Ishikawa (cell line): ENCODE data around the gene GSTA1.

Experiments
- CEBPB ChIP-seq: IDR thresholded peaks from 2 replicates; pipeline ENCODE4 v1.6.1; 2012
- CREB1 ChIP-seq: IDR thresholded peaks from 2 replicates; pipeline ENCODE4 v1.6.1; 2012; ENCODE audit warnings: low read depth
- EGR1 ChIP-seq: IDR thresholded peaks from 2 replicates; pipeline ENCODE4 v1.6.1; 2012
- EP300 ChIP-seq: IDR thresholded peaks from 2 replicates; pipeline ENCODE4 v1.6.1; 2012; ENCODE audit warnings: borderline replicate concordance
- FOXM1 ChIP-seq: IDR thresholded peaks from 2 replicates; pipeline ENCODE4 v1.6.1; 2012; ENCODE audit warnings: low read depth, borderline replicate concordance
- NFIC ChIP-seq: IDR thresholded peaks from 2 replicates; pipeline ENCODE4 v1.6.1; 2012
- RAD21 ChIP-seq: IDR thresholded peaks from 2 replicates; pipeline ENCODE4 v1.6.1; 2012; ENCODE audit warnings: low read depth
- TAF1 ChIP-seq: IDR thresholded peaks from 2 replicates; pipeline ENCODE4 v1.6.1; 2012; ENCODE audit warnings: low read depth, mild to moderate bottlenecking
- TCF12 ChIP-seq: IDR thresholded peaks from 2 replicates; pipeline ENCODE4 v1.6.1; 2012; ENCODE audit warnings: low read depth
- TEAD4 ChIP-seq: IDR thresholded peaks from 2 replicates; pipeline ENCODE4 v1.6.1; 2012
- YY1 ChIP-seq: IDR thresholded peaks from 2 replicates; pipeline ENCODE4 v1.6.1; 2012; ENCODE audit warnings: low read depth
- ZBTB7A ChIP-seq: IDR thresholded peaks from 2 replicates; pipeline ENCODE4 v1.6.1; 2012; ENCODE audit warnings: low read depth
- TF ChIP-seq, protein P1 (sequence below): IDR thresholded peaks from 2 replicates; pipeline ENCODE4 v1.6.1; 2012; ENCODE audit warnings: low read depth, mild to moderate bottlenecking
- TF ChIP-seq, protein P2 (sequence below): IDR thresholded peaks from 2 replicates; pipeline ENCODE4 v1.6.1; 2012
- TF ChIP-seq, protein P3 (sequence below): IDR thresholded peaks from 2 replicates; pipeline ENCODE4 v1.6.1; 2012

Gene GSTA1

DNA sequence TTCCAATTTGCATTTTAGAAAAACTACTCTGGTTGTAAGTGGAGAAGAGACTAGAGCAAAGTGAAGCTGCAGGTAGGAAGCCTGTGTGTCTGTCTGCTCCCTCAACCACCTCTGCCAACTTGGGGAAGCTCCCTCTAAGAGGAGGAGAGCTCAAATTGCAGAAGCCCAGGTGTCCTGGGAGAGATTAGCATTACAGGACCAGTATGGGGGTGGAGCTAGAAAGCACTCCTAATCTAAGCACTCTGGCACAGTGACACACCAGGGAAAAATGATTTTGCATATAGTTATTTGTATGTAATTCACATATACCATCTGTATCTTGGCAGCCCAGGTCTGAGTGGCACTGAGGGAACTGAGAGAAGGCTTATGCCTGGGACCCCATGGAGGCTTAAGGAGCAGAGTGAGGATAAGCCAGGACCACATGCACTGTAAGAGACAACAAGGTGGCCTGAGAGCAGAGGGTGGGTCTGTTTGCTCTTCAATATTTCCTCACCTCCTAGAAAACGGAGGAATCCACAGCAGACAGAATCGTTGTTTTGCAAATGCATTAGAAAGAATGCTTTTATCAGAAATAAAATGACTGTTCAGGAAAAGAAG lies 54.0 kb downstream of the GSTA1 start:
- TF ChIP-seq NFIC (no peak), CEBPB (no peak), EP300 (no peak), TEAD4 (no peak), TAF1 (no peak), YY1 (no peak), FOXM1 (no peak), TCF12 (no peak), ZBTB7A (no peak), CREB1 (no peak), RAD21 (no peak), EGR1 (no peak)
- TF ChIP-seq, protein P1, sequence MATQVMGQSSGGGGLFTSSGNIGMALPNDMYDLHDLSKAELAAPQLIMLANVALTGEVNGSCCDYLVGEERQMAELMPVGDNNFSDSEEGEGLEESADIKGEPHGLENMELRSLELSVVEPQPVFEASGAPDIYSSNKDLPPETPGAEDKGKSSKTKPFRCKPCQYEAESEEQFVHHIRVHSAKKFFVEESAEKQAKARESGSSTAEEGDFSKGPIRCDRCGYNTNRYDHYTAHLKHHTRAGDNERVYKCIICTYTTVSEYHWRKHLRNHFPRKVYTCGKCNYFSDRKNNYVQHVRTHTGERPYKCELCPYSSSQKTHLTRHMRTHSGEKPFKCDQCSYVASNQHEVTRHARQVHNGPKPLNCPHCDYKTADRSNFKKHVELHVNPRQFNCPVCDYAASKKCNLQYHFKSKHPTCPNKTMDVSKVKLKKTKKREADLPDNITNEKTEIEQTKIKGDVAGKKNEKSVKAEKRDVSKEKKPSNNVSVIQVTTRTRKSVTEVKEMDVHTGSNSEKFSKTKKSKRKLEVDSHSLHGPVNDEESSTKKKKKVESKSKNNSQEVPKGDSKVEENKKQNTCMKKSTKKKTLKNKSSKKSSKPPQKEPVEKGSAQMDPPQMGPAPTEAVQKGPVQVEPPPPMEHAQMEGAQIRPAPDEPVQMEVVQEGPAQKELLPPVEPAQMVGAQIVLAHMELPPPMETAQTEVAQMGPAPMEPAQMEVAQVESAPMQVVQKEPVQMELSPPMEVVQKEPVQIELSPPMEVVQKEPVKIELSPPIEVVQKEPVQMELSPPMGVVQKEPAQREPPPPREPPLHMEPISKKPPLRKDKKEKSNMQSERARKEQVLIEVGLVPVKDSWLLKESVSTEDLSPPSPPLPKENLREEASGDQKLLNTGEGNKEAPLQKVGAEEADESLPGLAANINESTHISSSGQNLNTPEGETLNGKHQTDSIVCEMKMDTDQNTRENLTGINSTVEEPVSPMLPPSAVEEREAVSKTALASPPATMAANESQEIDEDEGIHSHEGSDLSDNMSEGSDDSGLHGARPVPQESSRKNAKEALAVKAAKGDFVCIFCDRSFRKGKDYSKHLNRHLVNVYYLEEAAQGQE = no peak
- TF ChIP-seq, protein P2, sequence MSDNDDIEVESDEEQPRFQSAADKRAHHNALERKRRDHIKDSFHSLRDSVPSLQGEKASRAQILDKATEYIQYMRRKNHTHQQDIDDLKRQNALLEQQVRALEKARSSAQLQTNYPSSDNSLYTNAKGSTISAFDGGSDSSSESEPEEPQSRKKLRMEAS = no peak
- TF ChIP-seq, protein P3, sequence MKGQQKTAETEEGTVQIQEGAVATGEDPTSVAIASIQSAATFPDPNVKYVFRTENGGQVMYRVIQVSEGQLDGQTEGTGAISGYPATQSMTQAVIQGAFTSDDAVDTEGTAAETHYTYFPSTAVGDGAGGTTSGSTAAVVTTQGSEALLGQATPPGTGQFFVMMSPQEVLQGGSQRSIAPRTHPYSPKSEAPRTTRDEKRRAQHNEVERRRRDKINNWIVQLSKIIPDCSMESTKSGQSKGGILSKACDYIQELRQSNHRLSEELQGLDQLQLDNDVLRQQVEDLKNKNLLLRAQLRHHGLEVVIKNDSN = no peak

DNA sequence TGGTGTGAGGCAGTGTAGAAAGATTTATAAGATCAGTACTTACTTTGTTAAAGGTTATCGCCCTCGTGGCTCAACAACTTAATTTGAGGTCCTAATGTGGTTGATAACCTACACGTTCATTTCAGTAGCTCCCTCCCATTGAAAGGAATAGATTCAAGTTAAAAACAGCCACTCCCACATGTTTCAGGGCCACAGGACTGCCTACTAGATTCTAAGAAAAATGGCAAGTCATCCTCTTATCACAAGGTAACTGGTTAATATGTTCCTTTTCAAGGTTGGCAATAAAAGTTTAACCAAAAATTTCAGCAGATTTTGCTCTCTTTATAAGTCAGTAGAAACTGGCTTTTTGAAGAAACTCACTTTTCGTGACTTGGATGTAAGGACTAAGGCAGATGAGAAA lies 57.4 kb downstream of the GSTA1 start:
- TF ChIP-seq FOXM1 (no peak), ZBTB7A (no peak)

DNA sequence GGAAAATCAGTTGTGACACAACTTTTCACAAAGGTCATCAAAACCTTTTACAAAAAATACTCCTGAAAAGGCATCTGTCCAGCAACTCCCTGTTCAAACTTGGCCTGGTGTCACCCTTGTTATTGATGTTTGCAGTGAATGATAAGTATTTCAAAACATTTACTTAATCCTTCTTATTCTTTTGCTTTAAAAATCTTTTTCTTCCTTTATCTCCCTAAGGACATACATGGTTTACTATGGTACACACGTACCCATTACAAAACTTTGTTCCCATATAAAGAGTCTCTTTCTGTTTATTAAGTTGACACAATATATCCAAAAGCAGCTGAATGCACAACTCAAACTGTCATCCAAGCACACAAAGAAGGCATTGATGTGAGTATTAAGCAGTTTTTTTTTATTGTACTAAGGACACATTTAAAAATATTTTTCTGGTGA lies 57.8 kb downstream of the GSTA1 start:
- TF ChIP-seq EGR1 (no peak), EP300 (no peak), CEBPB (no peak), CREB1 (no peak), YY1 (no peak), FOXM1 (no peak), NFIC (no peak), RAD21 (no peak), TEAD4 (no peak)
- TF ChIP-seq, protein P3 = no peak
- TF ChIP-seq, protein P1 = no peak

DNA sequence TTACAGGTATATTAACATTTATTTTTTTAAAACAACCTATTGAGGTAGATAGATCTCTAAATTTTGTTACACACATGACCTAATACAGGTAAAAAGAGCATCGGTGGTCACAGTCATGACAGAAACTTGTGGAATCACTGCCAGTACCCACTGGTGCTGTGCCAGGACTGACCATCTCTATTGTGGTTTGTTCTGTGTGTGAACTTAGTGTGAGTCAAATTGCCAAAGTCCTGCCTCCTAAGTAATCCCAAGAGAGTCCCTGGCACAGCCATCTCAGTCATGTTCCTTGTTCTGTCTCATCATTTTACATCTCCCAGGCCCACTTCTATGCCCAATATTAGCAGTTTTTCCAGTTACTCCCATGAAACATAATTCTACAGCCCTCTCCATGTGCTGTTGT lies 61.7 kb downstream of the GSTA1 start:
- TF ChIP-seq FOXM1 = no peak
